ACC112 (cell line): Measurements from ENCODE around the gene FUT7.

ENCODE experiments used
- H2AFZ ChIP-seq: fragments of 200-600 bp; sonication (generic); one replicate; pipeline ENCODE4 v1.6.0; 2017; ENCODE audit warnings: antibody characterized with exemption, low read length; ENCODE audit not compliant: unreplicated experiment
- H3K27ac ChIP-seq: fragments of 200-600 bp; sonication (generic); 2 replicates; pipeline ENCODE4 v1.5.1; 2014; ENCODE audit warnings: low read depth, mild to moderate bottlenecking, antibody characterized with exemption, low read length, moderate library complexity
- H3K27me3 ChIP-seq: fragments of 200-600 bp; sonication (generic); 2 replicates; pipeline ENCODE4 v1.6.1; 2014; ENCODE audit warnings: mild to moderate bottlenecking, antibody characterized with exemption, low read length, moderate library complexity, mixed read lengths; ENCODE audit not compliant: insufficient read depth
- H3K36me3 ChIP-seq: fragments of 200-600 bp; sonication (generic); 2 replicates; pipeline ENCODE4 v1.6.1; 2016; ENCODE audit warnings: mild to moderate bottlenecking, antibody characterized with exemption, low read length, moderate library complexity, mixed read lengths; ENCODE audit not compliant: insufficient read depth
- H3K4me1 ChIP-seq: fragments of 200-600 bp; sonication (generic); one replicate; pipeline ENCODE4 v1.6.1; 2016; ENCODE audit warnings: low read length, mixed read lengths; ENCODE audit not compliant: insufficient read depth, unreplicated experiment, control insufficient read depth
- H3K4me3 ChIP-seq: fragments of 200-600 bp; sonication (generic); 2 replicates; pipeline ENCODE4 v1.5.1; 2014; ENCODE audit warnings: mild to moderate bottlenecking, low read depth, low read length
- H3K79me2 ChIP-seq: fragments of 200-600 bp; sonication (generic); one replicate; pipeline ENCODE4 v1.6.0; 2016; ENCODE audit warnings: low read length; ENCODE audit not compliant: control insufficient read depth, unreplicated experiment, insufficient read depth

The FUT7 gene

DNA sequence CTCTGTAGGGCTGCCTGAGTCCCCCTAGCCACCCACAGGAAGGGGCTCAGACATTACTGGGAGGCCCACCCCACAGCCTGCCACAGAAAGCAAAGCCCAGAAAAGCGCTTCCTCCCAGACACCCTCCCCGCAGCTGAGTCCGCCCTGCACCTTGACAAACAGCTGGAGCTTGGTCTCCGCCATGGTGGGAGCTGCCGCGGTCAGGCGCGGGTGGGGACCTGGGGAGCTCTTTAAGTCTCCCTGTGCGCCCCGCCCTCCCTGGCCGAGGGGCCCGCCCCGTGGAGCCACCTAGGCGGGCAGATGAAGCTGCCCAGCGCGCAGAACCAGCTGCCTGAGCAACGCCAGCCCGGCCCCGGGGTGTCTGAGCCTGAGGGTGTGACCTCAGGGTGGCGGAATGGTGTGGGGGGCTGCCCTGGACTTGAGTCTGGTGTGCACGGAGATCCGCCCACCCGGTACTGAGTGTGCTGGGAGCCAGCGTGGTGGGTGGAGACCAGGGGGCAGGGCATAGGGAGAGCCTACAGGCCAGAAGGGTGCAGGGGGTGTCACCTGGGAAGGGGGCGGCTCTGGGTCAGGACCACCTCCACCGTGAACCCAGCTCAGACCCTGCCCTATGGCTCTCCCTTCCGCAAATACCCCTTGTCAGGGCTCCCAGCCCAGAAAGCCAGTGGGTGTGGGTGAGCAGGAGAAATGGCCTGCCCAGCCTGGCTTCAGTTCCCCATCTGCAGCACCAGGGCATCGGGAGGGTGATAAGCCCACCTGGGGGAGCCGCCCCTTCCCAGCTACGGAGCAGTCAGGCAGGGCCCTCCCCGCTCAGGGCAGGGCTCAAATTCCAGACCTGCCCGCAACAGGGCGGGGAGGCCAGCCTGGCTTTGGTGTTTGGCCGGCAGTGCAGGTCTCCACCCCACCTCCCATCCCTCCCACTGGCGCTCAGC is 35.3 kb downstream of the FUT7 start, which contains the start of gene CLIC3:
Gene CLIC3 (minus strand): TSS at position 208 of the 932 bp plus-strand sequence. CDS start 25 bp downstream, at position 183.
- no peaks in the 10 kb centered on the region for H3K36me3 ChIP-seq
- peaks cover 11% of the 10 kb centered on the region for H3K79me2 ChIP-seq
- H3K4me1 ChIP-seq = peaks cover 37% of the 10 kb centered on the region
- no peak within 1 kb of the TSS; the same call in 1 of the 2 replicates for H3K27ac ChIP-seq
- H3K4me3 ChIP-seq = peak within 1 kb of the TSS; percentile 18
- H2AFZ ChIP-seq = no peak within 1 kb of the TSS
- no peaks in the 10 kb centered on the region for H3K27me3 ChIP-seq

DNA sequence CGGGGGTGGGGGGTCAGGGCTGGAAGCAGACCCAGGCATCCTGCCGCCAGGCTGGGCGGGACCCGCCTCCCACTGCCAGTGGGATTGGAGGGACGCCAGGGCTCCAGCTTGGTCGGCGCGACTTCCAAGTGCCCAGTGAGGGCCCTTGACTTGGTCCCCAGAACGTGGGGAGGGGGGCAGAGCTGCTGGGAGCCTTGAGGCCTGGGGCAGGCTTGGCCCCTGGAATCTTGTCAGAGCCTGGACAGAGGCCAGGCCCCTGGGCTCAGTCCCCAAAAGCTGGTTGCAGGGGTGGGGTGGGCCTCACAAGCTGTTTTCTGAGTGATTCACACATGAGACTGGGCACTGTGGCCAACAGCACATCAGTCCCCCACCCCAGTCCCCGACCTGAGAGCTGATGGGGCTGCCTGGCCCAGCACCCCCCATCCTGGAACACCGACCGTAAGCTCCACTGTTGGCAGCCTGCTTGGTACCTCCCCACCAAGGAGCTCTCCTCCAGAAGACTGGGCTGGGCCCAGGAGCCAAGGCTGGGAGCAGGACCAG is 36.0 kb downstream of the FUT7 start:
- H3K79me2 ChIP-seq = peaks cover 11% of the 10 kb centered on the region
- H3K27ac ChIP-seq = no peak overlapping the region; the same call in 1 of the 2 replicates
- H3K36me3 ChIP-seq = no peaks in the 10 kb centered on the region
- H2AFZ ChIP-seq = no peak overlapping the region
- peak overlapping the region; percentile 18 for H3K4me3 ChIP-seq
- peaks cover 37% of the 10 kb centered on the region for H3K4me1 ChIP-seq
- no peaks in the 10 kb centered on the region for H3K27me3 ChIP-seq

DNA sequence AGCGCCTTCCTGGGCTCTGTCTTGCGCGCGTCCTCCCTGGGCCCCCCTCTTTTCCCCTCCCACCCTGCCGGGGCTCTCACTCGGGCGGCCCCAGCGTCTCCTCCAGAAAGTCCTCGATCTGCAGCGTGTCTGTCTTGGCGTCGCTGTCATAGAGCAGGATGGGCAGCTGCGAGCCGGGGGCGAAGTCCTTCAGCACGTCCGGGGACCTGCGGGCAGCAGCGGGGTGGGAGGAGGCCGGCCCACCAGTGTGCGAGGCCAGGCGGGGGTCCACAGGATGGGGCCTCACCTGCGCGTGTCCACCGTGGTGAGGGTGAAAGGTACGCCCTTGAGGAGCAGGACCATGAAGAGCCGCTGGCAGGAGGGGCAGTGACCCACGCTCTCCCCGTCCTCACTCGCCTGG is 36.5 kb downstream of the FUT7 start:
- no peak overlapping the region for H2AFZ ChIP-seq
- peaks cover 11% of the 10 kb centered on the region for H3K79me2 ChIP-seq
- no peaks in the 10 kb centered on the region for H3K27me3 ChIP-seq
- no peak overlapping the region for H3K27ac ChIP-seq
- peak overlapping the region; percentile 18 for H3K4me3 ChIP-seq
- H3K4me1 ChIP-seq = peaks cover 36% of the 10 kb centered on the region
- H3K36me3 ChIP-seq = no peaks in the 10 kb centered on the region

DNA sequence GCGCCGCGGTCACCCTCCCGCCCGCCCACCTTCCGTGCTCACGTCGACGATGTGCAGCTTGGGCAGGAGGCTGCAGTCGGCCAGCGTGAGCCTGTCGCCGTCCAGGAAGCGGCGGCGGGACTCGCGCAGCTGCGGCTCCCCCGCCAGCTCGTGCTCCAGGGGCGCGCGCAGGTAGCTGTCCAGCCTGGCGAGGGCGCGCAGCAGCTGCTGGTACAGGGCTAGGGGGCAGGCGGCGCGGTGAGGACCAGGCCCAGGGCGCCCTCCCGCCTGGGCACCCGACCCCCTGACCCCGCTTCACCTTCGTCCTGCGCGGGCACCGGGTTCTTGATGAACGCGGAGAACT is 37.0 kb downstream of the FUT7 start:
- no peak overlapping the region for H3K27ac ChIP-seq
- peaks cover 11% of the 10 kb centered on the region for H3K79me2 ChIP-seq
- H3K4me1 ChIP-seq = peaks cover 31% of the 10 kb centered on the region
- H3K4me3 ChIP-seq = no peak overlapping the region
- H3K36me3 ChIP-seq = no peaks in the 10 kb centered on the region
- H2AFZ ChIP-seq = no peak overlapping the region
- H3K27me3 ChIP-seq = no peaks in the 10 kb centered on the region

DNA sequence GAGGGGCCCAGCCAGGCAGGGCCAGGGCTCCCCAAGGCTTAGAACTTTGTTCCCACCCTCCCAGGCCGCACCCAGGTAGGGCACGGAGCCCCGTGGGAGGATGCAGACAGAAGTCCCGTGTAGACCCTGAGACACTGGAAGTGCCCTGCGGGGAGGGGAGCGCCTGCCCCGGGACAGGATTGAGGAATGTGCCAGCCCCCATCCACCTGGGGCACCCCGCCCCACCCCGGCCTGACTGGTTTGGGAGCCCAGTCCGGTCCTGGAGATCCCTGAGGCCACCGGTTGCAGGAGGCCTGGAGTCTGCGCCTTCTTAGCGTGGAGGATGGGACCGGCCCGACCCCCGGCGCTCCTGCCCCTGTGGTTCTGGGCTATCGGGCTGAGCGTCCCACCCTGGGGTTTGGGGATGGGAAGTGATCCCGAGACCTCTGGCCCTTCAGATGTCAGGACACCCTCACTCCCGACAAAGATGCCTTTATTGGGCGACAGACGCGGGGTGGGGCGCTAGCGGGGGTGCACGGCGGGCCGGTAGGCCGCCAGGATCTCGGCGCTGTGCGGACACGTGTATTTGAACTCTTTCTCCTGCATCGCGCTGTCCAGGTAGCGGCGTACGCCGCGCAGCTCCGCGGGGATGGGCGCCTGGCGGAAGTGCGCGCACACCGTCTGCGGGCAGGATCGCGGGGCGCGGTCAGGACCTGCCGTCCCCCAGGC is 37.6 kb downstream of the FUT7 start:
- H3K4me3 ChIP-seq = no peak overlapping the region

DNA sequence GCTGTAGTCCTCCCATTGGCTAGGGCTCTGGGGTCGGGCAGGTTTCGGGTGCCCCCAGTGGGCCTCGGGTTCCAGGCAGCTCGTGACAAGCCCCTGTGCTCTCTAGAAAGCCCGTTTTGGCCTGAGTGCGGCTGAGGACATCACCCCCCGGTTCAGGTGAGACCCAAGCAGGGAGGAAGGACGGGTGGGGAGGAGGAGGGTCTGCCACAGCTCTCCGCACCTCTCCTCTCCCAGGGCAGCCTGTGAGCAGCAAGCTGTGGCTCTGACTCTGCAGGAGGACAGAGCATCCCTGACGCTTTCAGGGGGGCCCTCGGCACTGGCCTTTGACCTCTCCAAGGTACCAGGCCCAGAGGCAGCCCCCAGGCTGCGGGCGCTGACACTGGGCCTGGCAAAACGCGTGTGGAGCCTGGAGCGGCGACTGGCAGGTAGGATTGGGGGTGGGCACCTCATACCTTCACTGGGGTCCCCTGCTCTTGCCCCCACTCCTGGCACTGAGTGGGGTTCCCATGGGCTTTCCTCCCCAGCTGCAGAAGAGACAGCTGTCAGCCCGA is 39.0 kb downstream of the FUT7 start:
- Histone ChIP-seq H3K4me3 (peak overlapping the region; percentile 92), H3K27ac (0 out of 2 replicates have a peak overlapping the region, but pooled peaks have one; percentile 20), H3K4me1 (peaks cover 26% of the 10 kb centered on the region), H3K36me3 (no peaks in the 10 kb centered on the region), H3K27me3 (no peaks in the 10 kb centered on the region), H2AFZ (no peak overlapping the region), H3K79me2 (peaks cover 11% of the 10 kb centered on the region)

More for the DNA sequence above, 37.6 kb downstream of the FUT7 start:
- no peak overlapping the region for H2AFZ ChIP-seq
- H3K36me3 ChIP-seq = no peaks in the 10 kb centered on the region
- no peaks in the 10 kb centered on the region for H3K27me3 ChIP-seq
- H3K79me2 ChIP-seq = peaks cover 11% of the 10 kb centered on the region
- no peak overlapping the region for H3K27ac ChIP-seq
- peaks cover 31% of the 10 kb centered on the region for H3K4me1 ChIP-seq

DNA sequence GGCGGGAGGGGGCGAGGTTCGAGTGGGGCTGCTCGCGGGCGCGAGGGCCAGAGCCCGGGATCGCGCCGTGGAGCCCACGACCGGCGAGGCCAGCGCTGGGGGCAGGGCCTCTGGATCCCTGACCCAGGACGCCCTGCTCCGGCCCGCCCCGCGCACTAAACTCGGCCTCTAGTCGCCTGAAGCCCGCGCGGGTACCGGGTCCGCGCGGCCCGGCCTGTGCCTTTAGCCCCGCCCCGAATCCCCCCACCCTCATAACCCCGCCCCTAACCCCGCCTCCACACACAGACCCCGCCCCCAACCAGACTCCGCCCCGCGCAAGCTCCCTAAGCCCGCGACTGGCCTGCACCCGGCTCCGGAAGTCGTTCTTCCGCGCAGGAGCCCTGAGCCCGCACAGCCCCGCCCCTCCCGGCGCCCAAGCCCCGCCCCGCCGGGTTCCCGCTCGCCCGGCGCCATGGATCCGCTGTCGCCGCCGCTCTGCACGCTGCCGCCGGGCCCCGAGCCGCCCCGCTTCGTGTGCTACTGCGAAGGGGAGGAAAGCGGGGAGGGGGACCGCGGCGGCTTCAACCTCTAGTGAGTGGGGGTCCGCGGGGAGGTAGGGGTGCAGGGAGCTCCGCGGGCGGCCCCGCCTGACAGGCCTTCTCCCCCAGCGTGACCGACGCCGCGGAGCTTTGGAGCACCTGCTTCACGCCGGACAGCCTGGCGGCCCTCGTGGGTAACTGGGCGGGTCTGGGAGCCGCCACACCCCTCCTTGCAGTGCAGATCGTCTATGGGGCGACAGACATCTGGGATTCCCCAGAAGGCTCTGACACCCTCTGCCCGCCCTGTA is 39.7 kb downstream of the FUT7 start, which contains the start of gene PAXX:
Gene PAXX (plus strand): TSS at position 430 of the 826 bp plus-strand sequence. CDS start 22 bp downstream, at position 452.
- Histone ChIP-seq H2AFZ (no peak within 1 kb of the TSS), H3K27me3 (no peaks in the 10 kb centered on the region), H3K79me2 (peaks cover 11% of the 10 kb centered on the region), H3K36me3 (no peaks in the 10 kb centered on the region), H3K4me3 (peak within 1 kb of the TSS; percentile 92), H3K4me1 (peaks cover 26% of the 10 kb centered on the region), H3K27ac (peak within 1 kb of the TSS; percentile 69; the same call in 1 of the 2 replicates)

DNA sequence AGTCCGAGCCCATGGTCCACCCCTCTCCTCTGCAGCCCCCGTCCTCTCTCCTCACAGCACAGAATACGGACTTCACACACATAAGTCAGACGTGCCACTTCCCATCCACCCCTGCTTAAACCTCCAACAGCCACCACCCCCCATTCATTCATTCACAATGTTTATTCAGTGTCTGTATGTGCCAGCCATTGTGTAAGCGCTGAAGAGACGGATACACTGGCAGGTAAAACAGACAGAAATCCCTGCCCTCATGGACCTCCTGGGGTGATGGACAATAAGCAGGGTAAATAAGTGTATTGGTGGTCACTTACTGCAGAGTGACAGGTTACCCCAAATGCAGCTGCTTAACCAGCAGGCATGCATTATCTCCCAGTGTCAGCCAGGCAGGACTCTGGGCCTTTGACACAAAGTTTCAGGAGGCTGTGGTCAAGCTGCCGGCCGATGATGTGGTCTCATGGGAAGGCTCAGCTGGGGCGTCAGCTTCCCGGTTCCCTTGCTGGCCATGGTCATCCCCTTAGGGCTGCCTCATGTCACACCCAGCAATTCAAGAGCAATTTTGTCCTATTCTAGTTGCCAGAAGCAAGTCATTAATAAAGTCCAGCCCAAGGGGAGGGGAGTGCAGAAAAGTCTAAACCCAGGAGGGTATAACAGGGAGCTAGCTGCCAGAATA is 41.5 kb downstream of the FUT7 start:
- Histone ChIP-seq H3K27ac (no peak overlapping the region), H3K36me3 (no peaks in the 10 kb centered on the region), H2AFZ (no peak overlapping the region), H3K4me1 (peaks cover 12% of the 10 kb centered on the region), H3K4me3 (no peak overlapping the region), H3K79me2 (peaks cover 11% of the 10 kb centered on the region), H3K27me3 (peaks cover 8% of the 10 kb centered on the region)

DNA sequence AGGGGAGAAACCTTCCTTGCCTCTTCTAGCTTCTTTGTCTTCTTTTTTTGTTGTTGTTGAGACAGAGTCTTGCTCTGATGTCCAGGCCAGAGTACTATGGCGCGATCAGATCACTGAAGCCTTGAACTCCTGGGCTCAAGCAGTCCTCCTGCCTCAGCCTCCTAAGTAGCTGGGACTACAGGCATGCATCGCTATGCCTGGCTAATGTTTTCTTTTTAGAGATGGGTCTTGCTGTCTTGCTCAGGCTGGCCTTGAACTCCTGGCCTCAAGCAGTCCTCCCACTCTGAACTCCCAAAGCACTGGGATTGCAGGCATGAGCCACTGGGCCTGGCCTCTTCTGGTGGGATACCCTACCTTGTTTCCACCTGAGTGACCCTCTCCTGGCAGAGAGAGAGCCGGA is 43.0 kb downstream of the FUT7 start:
- Histone ChIP-seq H3K79me2 (peaks cover 11% of the 10 kb centered on the region), H3K36me3 (no peaks in the 10 kb centered on the region), H3K4me3 (no peak overlapping the region), H2AFZ (no peak overlapping the region), H3K27me3 (peaks cover 22% of the 10 kb centered on the region), H3K27ac (no peak overlapping the region), H3K4me1 (peaks cover 8% of the 10 kb centered on the region)
